SK-N-SH (cell line): ENCODE results near the gene LPCAT1. TPM values are rescaled to one million over a fixed set of nuclear protein-coding genes. Genes with fewer than 3 reads are reported as not detected.

Source experiments
- CTCF ChIA-PET: fragments of 300-600, 350-600 bp; formaldehyde crosslinking; extraction: SDS; loops from one replicate; lab custom pipeline; 2021; lab: Yijun Ruan, JAX
- POLR2A ChIA-PET: fragments of 350-600 bp; sonication (Branson Sonifier 250); formaldehyde crosslinking; extraction: SDS; loops from one replicate; lab custom pipeline; 2020; ENCODE audit warnings: antibody characterized with exemption, inconsistent platforms; lab: Yijun Ruan, JAX
- DNase-seq: peaks from one replicate; pipeline ENCODE4 v3.0.0; 2012
- H2AFZ ChIP-seq: fragments of 200-600 bp; sonication (generic); 2 replicates; pipeline ENCODE4 v1.8.1; 2016; ENCODE audit warnings: antibody characterized with exemption, mild to moderate bottlenecking, low read depth
- H3F3A ChIP-seq: fragments of 200-600 bp; sonication (generic); replicated peaks from 2 replicates; pipeline ENCODE3; 2016; ENCODE audit warnings: antibody characterized with exemption, mild to moderate bottlenecking; ENCODE audit not compliant: insufficient read depth
- H3K27ac ChIP-seq, 2 experiments: fragments of 200-500 bp in 1 of 2; fragments of 200-600 bp in 1 of 2; sonication (Bioruptor generic) in 1 of 2; sonication (generic), shearing (Covaris generic) in 1 of 2; 2 replicates each; pipeline versions ENCODE4 v1.5.1 to v1.6.1; 2014 to 2016; ENCODE audit warnings: low read depth in 2 of 2, inconsistent platforms in 1 of 2, low read length in 1 of 2, mild to moderate bottlenecking in 1 of 2, mixed read lengths in 1 of 2
- H3K27me3 ChIP-seq: fragments of 200-600 bp; sonication (generic), shearing (Covaris generic); 2 replicates; pipeline ENCODE4 v1.6.1; 2016; ENCODE audit warnings: mixed run types; ENCODE audit not compliant: insufficient read depth
- H3K36me3 ChIP-seq, 2 experiments: fragments of 200-500 bp in 1 of 2; fragments of 200-600 bp in 1 of 2; sonication (Bioruptor generic) in 1 of 2; sonication (generic) in 1 of 2; replicated peaks in 1 of 2; 2 replicates each; pipeline versions ENCODE3 to v1.5.1; 2014 to 2016; ENCODE audit warnings: low read length in 1 of 2, mild to moderate bottlenecking in 1 of 2; ENCODE audit not compliant: insufficient read depth in 2 of 2, control insufficient read depth in 1 of 2
- H3K4me1 ChIP-seq, 2 experiments: fragments of 200-500 bp in 1 of 2; fragments of 200-600 bp in 1 of 2; sonication (Bioruptor generic) in 1 of 2; sonication (generic), shearing (Covaris generic) in 1 of 2; 2 replicates each; pipeline versions ENCODE4 v1.5.1 to v1.6.1; 2014 to 2016; ENCODE audit warnings: low read depth in 1 of 2, low read length in 1 of 2, mixed run types in 1 of 2; ENCODE audit not compliant: insufficient read depth in 2 of 2, control insufficient read depth in 1 of 2
- H3K4me2 ChIP-seq: fragments of 200-600 bp; sonication (generic), shearing (Covaris generic); 2 replicates; pipeline ENCODE4 v1.6.1; 2017; ENCODE audit warnings: mixed run types
- H3K4me3 ChIP-seq, 2 experiments: fragments of 200-500 bp in 1 of 2; fragments of 200-600 bp in 1 of 2; sonication (Bioruptor generic) in 1 of 2; sonication (generic), shearing (Covaris generic) in 1 of 2; 2 replicates each; pipeline versions ENCODE4 v1.5.1 to v1.8.1; 2014 to 2016; ENCODE audit warnings: low read depth in 2 of 2, inconsistent platforms in 1 of 2, low read length in 1 of 2, mild to moderate bottlenecking in 1 of 2, mixed read lengths in 1 of 2, moderate library complexity in 1 of 2
- H3K79me2 ChIP-seq: fragments of 200-600 bp; sonication (generic); 2 replicates; pipeline ENCODE4 v1.8.1; 2017; ENCODE audit warnings: mild to moderate bottlenecking; ENCODE audit not compliant: insufficient read depth
- H3K9ac ChIP-seq: fragments of 200-600 bp; sonication (generic); 2 replicates; pipeline ENCODE4 v1.6.1; 2017; ENCODE audit warnings: mixed run types
- H3K9me2 ChIP-seq: fragments of 200-600 bp; sonication (generic); 2 replicates; pipeline ENCODE4 v1.6.1; 2017; ENCODE audit warnings: mixed run types
- H3K9me3 ChIP-seq: fragments of 200-600 bp; sonication (generic); 2 replicates; pipeline ENCODE4 v1.6.1; 2017; ENCODE audit warnings: mixed run types, mild to moderate bottlenecking, moderate library complexity
- H4K20me1 ChIP-seq: fragments of 200-600 bp; sonication (generic); 2 replicates; pipeline ENCODE4 v1.6.1; 2017; ENCODE audit warnings: mild to moderate bottlenecking, mixed run types; ENCODE audit not compliant: insufficient read depth
- CTCF ChIP-seq: fragments of 200-600 bp; sonication (generic); IDR thresholded peaks from 2 replicates; pipeline ENCODE4 v1.6.1; 2017; ENCODE audit warnings: antibody characterized with exemption, mild to moderate bottlenecking, moderate library complexity
- FOSL2 ChIP-seq: IDR thresholded peaks from 2 replicates; pipeline ENCODE4 v1.4.0; 2012; ENCODE audit warnings: low read depth, mild to moderate bottlenecking, moderate library complexity, borderline replicate concordance
- FOXJ3 ChIP-seq: sonication (generic); formaldehyde crosslinking; IDR thresholded peaks from 2 replicates; pipeline ENCODE4 v1.5.1; 2020; ENCODE audit warnings: mild to moderate bottlenecking, missing genetic modification reagents
- GATA2 ChIP-seq: sonication (generic); formaldehyde crosslinking; IDR thresholded peaks from 2 replicates; pipeline ENCODE4 v1.5.0; 2020; ENCODE audit warnings: mild to moderate bottlenecking, missing genetic modification reagents
- MXI1 ChIP-seq: IDR thresholded peaks from 2 replicates; pipeline ENCODE4 v1.6.1; 2012; ENCODE audit warnings: mild to moderate bottlenecking, low read depth, low read length, improper control_type of control experiment
- RFX5 ChIP-seq: IDR thresholded peaks from 2 replicates; pipeline ENCODE4 v1.6.1; 2012; ENCODE audit warnings: mild to moderate bottlenecking, improper control_type of control experiment, low read length
- RXRA ChIP-seq: IDR thresholded peaks from 2 replicates; pipeline ENCODE4 v1.4.0; 2012; ENCODE audit warnings: low read depth, mild to moderate bottlenecking, borderline replicate concordance
- TCF12 ChIP-seq: IDR thresholded peaks from 2 replicates; pipeline ENCODE4 v1.4.0; 2012
- USF1 ChIP-seq: IDR thresholded peaks from 2 replicates; pipeline ENCODE4 v1.4.0; 2012; ENCODE audit warnings: low read depth, borderline replicate concordance
- WGBS: methylation state at CpG from one replicate; pipeline ENCODE4 v1.1.6; 2017; ENCODE audit warnings: low lambda C conversion rate; 5-methylcytosine and 5-hydroxymethylcytosine counted together
- polyA plus RNA-seq, 3 experiments: library from polyadenylated mRNA; depleted of rRNA; stranded (reverse); fragments of >200 nt; gene quantifications; 2 replicates each; pipeline ENCODE4 v1.2.3, GENCODE V29; 2012
- TF ChIP-seq, protein P1 (sequence below): IDR thresholded peaks from 2 replicates; pipeline ENCODE4 v1.4.0; 2012; ENCODE audit warnings: low read depth
- TF ChIP-seq, protein P2 (sequence below): IDR thresholded peaks from 2 replicates; pipeline ENCODE4 v1.4.0; 2012; ENCODE audit warnings: low read depth, borderline replicate concordance
- TF ChIP-seq, protein P3 (sequence below): fragments of 150-350 bp; IDR thresholded peaks from 2 replicates; pipeline ENCODE4 v1.6.1; 2017; ENCODE audit warnings: antibody characterized with exemption, low read length, low read depth, borderline replicate concordance

LPCAT1 gene
- polyA plus RNA-seq, 1 of the 3 experiments (the other 2 are of a cell fraction): 42.3 TPM

- TF ChIP-seq FOXJ3 (no peak), RFX5 (no peak), CTCF (no peak)
- TF ChIP-seq, protein P1, sequence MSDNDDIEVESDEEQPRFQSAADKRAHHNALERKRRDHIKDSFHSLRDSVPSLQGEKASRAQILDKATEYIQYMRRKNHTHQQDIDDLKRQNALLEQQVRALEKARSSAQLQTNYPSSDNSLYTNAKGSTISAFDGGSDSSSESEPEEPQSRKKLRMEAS: no peak
Observed at GRCh38 chr5:1466631-1467265, 57.0 kb downstream of the LPCAT1 start (continued).

DNA sequence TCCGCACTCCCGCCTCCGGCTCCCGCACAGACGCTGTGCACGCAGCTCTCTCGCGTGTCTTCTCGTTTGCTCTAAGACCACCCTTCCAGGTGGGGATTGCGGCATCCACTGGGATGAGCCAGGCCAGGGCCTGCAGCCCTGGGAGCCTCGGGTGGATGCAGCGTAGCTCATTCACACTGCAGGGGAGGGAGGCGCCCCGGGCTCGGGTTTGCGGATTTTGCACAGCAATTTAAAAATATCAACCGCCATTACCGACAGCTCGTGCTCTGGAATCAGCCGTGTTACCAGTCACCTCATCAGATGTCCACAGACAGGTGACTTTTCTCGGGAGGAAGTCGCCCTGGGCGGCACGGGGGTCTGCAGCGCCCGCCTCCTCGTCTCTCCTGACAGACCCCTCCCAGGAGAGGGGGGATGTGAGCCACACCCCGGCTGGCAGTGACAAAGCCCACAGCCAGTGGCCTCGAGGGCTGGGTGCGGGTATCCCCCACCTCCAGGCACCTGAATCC, 57.7 kb downstream of the LPCAT1 start:
- Histone ChIP-seq H3K4me1 (peaks cover 7 to 8% of the 10 kb centered on the region in 2 experiments; a peak in 2 of 4 replicates), H3K27me3 (no peaks in the 10 kb centered on the region), H3K27ac (no peak overlapping the region), H3K36me3 (peaks cover 13 to 29% of the 10 kb centered on the region in 2 experiments), H3K9ac (no peak overlapping the region), H3F3A (peaks cover 23% of the 10 kb centered on the region), H3K9me2 (no peaks in the 10 kb centered on the region), H3K4me3 (no peak overlapping the region), H3K4me2 (no peak overlapping the region), H3K9me3 (no peaks in the 10 kb centered on the region), H2AFZ (no peak overlapping the region), H3K79me2 (no peaks in the 10 kb centered on the region), H4K20me1 (0 out of 2 replicates have a peak, but pooled peaks cover 8% of the 10 kb centered on the region)
- TF ChIP-seq CTCF (no peak), FOXJ3 (no peak), FOSL2 (no peak), USF1 (no peak), TCF12 (no peak), RXRA (no peak), MXI1 (no peak), GATA2 (no peak)
- TF ChIP-seq, protein P2, sequence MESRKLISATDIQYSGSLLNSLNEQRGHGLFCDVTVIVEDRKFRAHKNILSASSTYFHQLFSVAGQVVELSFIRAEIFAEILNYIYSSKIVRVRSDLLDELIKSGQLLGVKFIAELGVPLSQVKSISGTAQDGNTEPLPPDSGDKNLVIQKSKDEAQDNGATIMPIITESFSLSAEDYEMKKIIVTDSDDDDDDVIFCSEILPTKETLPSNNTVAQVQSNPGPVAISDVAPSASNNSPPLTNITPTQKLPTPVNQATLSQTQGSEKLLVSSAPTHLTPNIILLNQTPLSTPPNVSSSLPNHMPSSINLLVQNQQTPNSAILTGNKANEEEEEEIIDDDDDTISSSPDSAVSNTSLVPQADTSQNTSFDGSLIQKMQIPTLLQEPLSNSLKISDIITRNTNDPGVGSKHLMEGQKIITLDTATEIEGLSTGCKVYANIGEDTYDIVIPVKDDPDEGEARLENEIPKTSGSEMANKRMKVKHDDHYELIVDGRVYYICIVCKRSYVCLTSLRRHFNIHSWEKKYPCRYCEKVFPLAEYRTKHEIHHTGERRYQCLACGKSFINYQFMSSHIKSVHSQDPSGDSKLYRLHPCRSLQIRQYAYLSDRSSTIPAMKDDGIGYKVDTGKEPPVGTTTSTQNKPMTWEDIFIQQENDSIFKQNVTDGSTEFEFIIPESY: no peak
- TF ChIP-seq, protein P3, sequence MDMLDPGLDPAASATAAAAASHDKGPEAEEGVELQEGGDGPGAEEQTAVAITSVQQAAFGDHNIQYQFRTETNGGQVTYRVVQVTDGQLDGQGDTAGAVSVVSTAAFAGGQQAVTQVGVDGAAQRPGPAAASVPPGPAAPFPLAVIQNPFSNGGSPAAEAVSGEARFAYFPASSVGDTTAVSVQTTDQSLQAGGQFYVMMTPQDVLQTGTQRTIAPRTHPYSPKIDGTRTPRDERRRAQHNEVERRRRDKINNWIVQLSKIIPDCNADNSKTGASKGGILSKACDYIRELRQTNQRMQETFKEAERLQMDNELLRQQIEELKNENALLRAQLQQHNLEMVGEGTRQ: no peak
- CTCF ChIA-PET: interaction anchor here (0.5 to 0.9 kb wide), 2 partner anchors 14 to 797 kb away, joined by 3 read pairs; no protein-coding TSS in a partner anchor
- WGBS: 96% methylated on average over 30 of the region's 30 CpGs
- POLR2A ChIA-PET: no interaction called here
- no peak for DNase-seq
